H9 (cell line): ENCODE results near the gene CDK14. TPM values are rescaled to one million over a fixed set of nuclear protein-coding genes. Genes with fewer than 3 reads are reported as not detected.

ENCODE experiments used
- DNase-seq: peaks from one replicate; pipeline ENCODE4 v3.0.0-alpha.2; 2017
- H2AFZ ChIP-seq: one replicate; pipeline ENCODE4 v1.6.1; 2013; ENCODE audit warnings: mild to moderate bottlenecking, low read length, control low read depth, moderate library complexity
- H2AK5ac ChIP-seq: 2 replicates; pipeline ENCODE4 v1.6.1; 2013; ENCODE audit warnings: low read length, control low read depth, mixed read lengths; ENCODE audit not compliant: insufficient read length
- H2BK120ac ChIP-seq: one replicate; pipeline ENCODE4 v1.6.1; 2013; ENCODE audit warnings: low read depth, mild to moderate bottlenecking, low read length, control low read depth, inconsistent platforms; ENCODE audit not compliant: poor library complexity, severe bottlenecking
- H2BK12ac ChIP-seq: 2 replicates; pipeline ENCODE4 v1.6.1; 2013; ENCODE audit warnings: low read length, control low read depth, mixed read lengths, low read depth; ENCODE audit not compliant: insufficient read length
- H2BK15ac ChIP-seq: 2 replicates; pipeline ENCODE4 v1.6.1; 2013; ENCODE audit warnings: low read depth, low read length, control low read depth
- H2BK20ac ChIP-seq: one replicate; pipeline ENCODE4 v1.6.1; 2013; ENCODE audit warnings: low read depth, mild to moderate bottlenecking, low read length, control low read depth, inconsistent platforms; ENCODE audit not compliant: poor library complexity, severe bottlenecking
- H2BK5ac ChIP-seq: 2 replicates; pipeline ENCODE4 v1.6.1; 2013; ENCODE audit warnings: low read length, control low read depth, mixed read lengths; ENCODE audit not compliant: insufficient read length
- H3K14ac ChIP-seq: 2 replicates; pipeline ENCODE4 v1.6.1; 2013; ENCODE audit warnings: low read length, control low read depth; ENCODE audit not compliant: insufficient read depth
- H3K18ac ChIP-seq: 2 replicates; pipeline ENCODE4 v1.6.1; 2013; ENCODE audit warnings: low read depth, mild to moderate bottlenecking, mixed read lengths, low read length, control low read depth; ENCODE audit not compliant: insufficient read length
- H3K23ac ChIP-seq: 2 replicates; pipeline ENCODE4 v1.6.1; 2013; ENCODE audit warnings: low read length, control low read depth, mixed read lengths, low read depth; ENCODE audit not compliant: insufficient read length
- H3K23me2 ChIP-seq: 2 replicates; pipeline ENCODE4 v1.6.1; 2013; ENCODE audit warnings: low read depth, mild to moderate bottlenecking, mixed read lengths, low read length, control low read depth; ENCODE audit not compliant: insufficient read length, poor library complexity, severe bottlenecking
- H3K27ac ChIP-seq: 2 replicates; pipeline ENCODE4 v1.5.1; 2013; ENCODE audit warnings: low read length, control low read depth, mixed read lengths, low read depth; ENCODE audit not compliant: insufficient read length
- H3K27me3 ChIP-seq: 2 replicates; pipeline ENCODE4 v1.6.1; 2013; ENCODE audit warnings: low read length, control low read depth, inconsistent platforms; ENCODE audit not compliant: insufficient read depth
- H3K4ac ChIP-seq: 2 replicates; pipeline ENCODE4 v1.6.1; 2013; ENCODE audit warnings: low read depth, mild to moderate bottlenecking, control low read depth, inconsistent platforms, low read length, moderate library complexity
- H3K4me1 ChIP-seq: 2 replicates; pipeline ENCODE4 v1.6.1; 2013; ENCODE audit warnings: low read length, control low read depth, inconsistent platforms; ENCODE audit not compliant: insufficient read depth
- H3K4me2 ChIP-seq: 2 replicates; pipeline ENCODE4 v1.6.1; 2013; ENCODE audit warnings: low read length, control low read depth, mixed read lengths; ENCODE audit not compliant: insufficient read length, insufficient read depth
- H3K56ac ChIP-seq: 2 replicates; pipeline ENCODE4 v1.6.1; 2013; ENCODE audit warnings: low read depth, mild to moderate bottlenecking, mixed read lengths, low read length, control low read depth; ENCODE audit not compliant: insufficient read length
- H3K79me1 ChIP-seq: 2 replicates; pipeline ENCODE4 v1.6.1; 2013; ENCODE audit warnings: low read depth, mild to moderate bottlenecking, moderate library complexity, low read length, control low read depth, inconsistent platforms; ENCODE audit not compliant: insufficient read depth, poor library complexity, severe bottlenecking
- H3K79me2 ChIP-seq: 2 replicates; pipeline ENCODE4 v1.6.1; 2013; ENCODE audit warnings: low read length, control low read depth, inconsistent platforms; ENCODE audit not compliant: insufficient read depth
- H3K9ac ChIP-seq: 2 replicates; pipeline ENCODE4 v1.6.1; 2013; ENCODE audit warnings: low read length, control low read depth, mixed read lengths; ENCODE audit not compliant: insufficient read length; ENCODE audit errors: extremely low read depth
- H3K9me3 ChIP-seq: one replicate; pipeline ENCODE4 v1.6.1; 2013; ENCODE audit warnings: low read depth, low read length, inconsistent platforms; ENCODE audit not compliant: control insufficient read depth
- H3T11ph ChIP-seq: one replicate; pipeline ENCODE4 v1.6.1; 2013; ENCODE audit warnings: mild to moderate bottlenecking, low read length, control low read depth, inconsistent platforms
- H4K20me1 ChIP-seq: one replicate; pipeline ENCODE4 v1.6.1; 2013; ENCODE audit not compliant: control insufficient read depth, insufficient read length, insufficient read depth
- H4K5ac ChIP-seq: 2 replicates; pipeline ENCODE4 v1.6.1; 2013; ENCODE audit warnings: low read depth, mild to moderate bottlenecking, mixed read lengths, low read length, control low read depth; ENCODE audit not compliant: insufficient read length
- H4K8ac ChIP-seq: replicated peaks from 2 replicates; pipeline ENCODE4 v1.6.1; 2013; ENCODE audit warnings: low read length, control low read depth, mixed read lengths, low read depth; ENCODE audit not compliant: insufficient read length
- H4K91ac ChIP-seq: 2 replicates; pipeline ENCODE4 v1.6.1; 2013; ENCODE audit warnings: low read depth, mild to moderate bottlenecking, moderate library complexity, mixed read lengths, low read length, control low read depth; ENCODE audit not compliant: insufficient read length
- H3K27ac Mint-ChIP-seq, 3 experiments: 2 replicates in 2 of 3; 3 replicates in 1 of 3; pipeline ENCODE4 v1.8.0; 2020 to 2021; ENCODE audit warnings: mixed read lengths in 3 of 3, mild to moderate bottlenecking in 1 of 3, moderate library complexity in 1 of 3
- H3K27me3 Mint-ChIP-seq: 2 replicates; pipeline ENCODE4 v1.8.0; 2021; ENCODE audit warnings: low read depth, mild to moderate bottlenecking, moderate library complexity, mixed read lengths
- H3K36me3 Mint-ChIP-seq, 3 experiments: 2 replicates in 2 of 3; 3 replicates in 1 of 3; pipeline ENCODE4 v1.8.0; 2020 to 2021; ENCODE audit warnings: low read depth in 3 of 3, mixed read lengths in 3 of 3; ENCODE audit not compliant: insufficient read depth in 1 of 3
- H3K4me1 Mint-ChIP-seq, 2 experiments: 2 replicates each; pipeline ENCODE4 v1.8.0; 2020; ENCODE audit warnings: mixed read lengths in 2 of 2
- H3K4me3 Mint-ChIP-seq, 2 experiments: 2 replicates in 1 of 2; 3 replicates in 1 of 2; pipeline ENCODE4 v1.8.0; 2020 to 2021; ENCODE audit warnings: mild to moderate bottlenecking in 2 of 2, mixed read lengths in 2 of 2, moderate library complexity in 1 of 2
- H3K9me3 Mint-ChIP-seq, 2 experiments: 2 replicates in 1 of 2; 3 replicates in 1 of 2; pipeline ENCODE4 v1.8.0; 2020; ENCODE audit warnings: mild to moderate bottlenecking in 2 of 2, mixed read lengths in 2 of 2, moderate library complexity in 1 of 2
- WGBS: extraction: QIAGEN DNeasy Blood & Tissue Kit; methylation state at CpG from one replicate; pipeline ENCODE4 v1.1.7; 2013; ENCODE audit warnings: missing lambda C conversion rate, low lambda C conversion rate, mixed read lengths; ENCODE audit not compliant: insufficient read length; ENCODE audit errors: extremely low coverage; 5-methylcytosine and 5-hydroxymethylcytosine counted together
- total RNA-seq: library from RNA; stranded (reverse); gene quantifications from 2 replicates; pipeline ENCODE4 v1.2.1, GENCODE V29; 2021
- TF ChIP-seq, protein P1 (sequence below): fragments of 200-600 bp; sonication (generic); conservative IDR thresholded peaks from 3 replicates; pipeline ENCODE4 v1.8.0; 2021; ENCODE audit warnings: antibody characterized with exemption, mild to moderate bottlenecking

CDK14 gene
- total RNA-seq, 1 experiment from 2014 or later = 23.9 TPM

DNA sequence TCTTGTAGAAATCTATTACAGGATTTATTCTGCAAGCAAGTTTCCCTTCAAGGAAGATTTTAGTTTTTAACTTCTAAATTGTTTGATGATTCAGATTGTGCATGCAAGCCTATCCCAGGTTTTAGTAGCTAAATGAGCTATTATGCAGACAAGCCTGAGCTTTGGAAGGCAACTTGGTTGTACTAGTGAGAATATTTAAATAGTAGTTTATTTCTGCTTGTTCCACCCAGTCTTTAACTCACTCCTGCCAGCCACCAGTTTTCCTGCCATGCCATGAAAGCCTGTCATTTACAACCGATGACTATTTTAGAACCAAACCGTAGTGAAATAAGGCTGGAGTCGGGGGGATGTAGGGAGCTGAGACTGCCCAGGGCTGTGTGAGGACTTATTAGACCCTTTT, 343.5 kb downstream of the CDK14 start:
- TF ChIP-seq, protein P1, sequence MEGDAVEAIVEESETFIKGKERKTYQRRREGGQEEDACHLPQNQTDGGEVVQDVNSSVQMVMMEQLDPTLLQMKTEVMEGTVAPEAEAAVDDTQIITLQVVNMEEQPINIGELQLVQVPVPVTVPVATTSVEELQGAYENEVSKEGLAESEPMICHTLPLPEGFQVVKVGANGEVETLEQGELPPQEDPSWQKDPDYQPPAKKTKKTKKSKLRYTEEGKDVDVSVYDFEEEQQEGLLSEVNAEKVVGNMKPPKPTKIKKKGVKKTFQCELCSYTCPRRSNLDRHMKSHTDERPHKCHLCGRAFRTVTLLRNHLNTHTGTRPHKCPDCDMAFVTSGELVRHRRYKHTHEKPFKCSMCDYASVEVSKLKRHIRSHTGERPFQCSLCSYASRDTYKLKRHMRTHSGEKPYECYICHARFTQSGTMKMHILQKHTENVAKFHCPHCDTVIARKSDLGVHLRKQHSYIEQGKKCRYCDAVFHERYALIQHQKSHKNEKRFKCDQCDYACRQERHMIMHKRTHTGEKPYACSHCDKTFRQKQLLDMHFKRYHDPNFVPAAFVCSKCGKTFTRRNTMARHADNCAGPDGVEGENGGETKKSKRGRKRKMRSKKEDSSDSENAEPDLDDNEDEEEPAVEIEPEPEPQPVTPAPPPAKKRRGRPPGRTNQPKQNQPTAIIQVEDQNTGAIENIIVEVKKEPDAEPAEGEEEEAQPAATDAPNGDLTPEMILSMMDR = no peak
- no peak overlapping the region for H3K23ac ChIP-seq
- Mint-ChIP-seq H3K9me3 (no peaks in the 10 kb centered on the region), H3K36me3 (no peaks in the 10 kb centered on the region; a peak in 1 of 7 replicates), H3K4me1 (no peaks in the 10 kb centered on the region), H3K27me3 (no peaks in the 10 kb centered on the region), H3K4me3 (no peak overlapping the region), H3K27ac (no peak overlapping the region)
- H4K5ac ChIP-seq = no peak overlapping the region
- H3K79me2 ChIP-seq = no peaks in the 10 kb centered on the region
- no peaks in the 10 kb centered on the region for H4K20me1 ChIP-seq
- no peak overlapping the region for H2BK120ac ChIP-seq
- no peak overlapping the region for H3K27ac ChIP-seq
- H3K79me1 ChIP-seq = no peaks in the 10 kb centered on the region
- WGBS = no CpG with 5 or more reads among the region's 3 CpGs
- H2BK20ac ChIP-seq = no peak overlapping the region
- H3K4ac ChIP-seq = no peak overlapping the region
- H3K18ac ChIP-seq = no peak overlapping the region
- no peak overlapping the region for H4K8ac ChIP-seq
- H3K14ac ChIP-seq = no peak overlapping the region
- H3K27me3 ChIP-seq = no peaks in the 10 kb centered on the region
- H3K9me3 ChIP-seq = no peaks in the 10 kb centered on the region
- H3K23me2 ChIP-seq = no peaks in the 10 kb centered on the region
- H2BK5ac ChIP-seq = no peak overlapping the region
- no peak overlapping the region for H3T11ph ChIP-seq
- no peak overlapping the region for H2BK15ac ChIP-seq
- H3K4me2 ChIP-seq = no peak overlapping the region
- no peak overlapping the region for H2BK12ac ChIP-seq
- H2AFZ ChIP-seq = no peak overlapping the region
- H3K4me1 ChIP-seq = no peaks in the 10 kb centered on the region
- H3K56ac ChIP-seq = no peak overlapping the region
- no peak for DNase-seq
- H3K9ac ChIP-seq = no peak overlapping the region
- H4K91ac ChIP-seq = no peak overlapping the region
- H2AK5ac ChIP-seq = no peak overlapping the region
